T47D (cell line): ENCODE data around the gene SLC9A9.
"Not testable (repeated sequence)": the region's sequence is repeated elsewhere in the genome, so short reads cannot be mapped to it uniquely, and the experiment has no call there.

ENCODE experiments used
- DNase-seq, 2 experiments: peaks; one replicate each; pipeline versions ENCODE4 v3.0.0 to v3.0.0-alpha.2; 2011 to 2012; ENCODE audit warnings: low read depth in 1 of 2, low spot score in 1 of 2
- JUND ChIP-seq: IDR thresholded peaks from 2 replicates; pipeline ENCODE4 v1.6.1; 2012; ENCODE audit warnings: low read depth
- in situ Hi-C: cut with HindIII; loops from 2 replicates; pipeline ENCODE4 v1.10.0; 2016; ENCODE audit warnings: low sequenced_read_pairs, low pct_unique_long_range_greater_than_20kb

Gene SLC9A9

DNA sequence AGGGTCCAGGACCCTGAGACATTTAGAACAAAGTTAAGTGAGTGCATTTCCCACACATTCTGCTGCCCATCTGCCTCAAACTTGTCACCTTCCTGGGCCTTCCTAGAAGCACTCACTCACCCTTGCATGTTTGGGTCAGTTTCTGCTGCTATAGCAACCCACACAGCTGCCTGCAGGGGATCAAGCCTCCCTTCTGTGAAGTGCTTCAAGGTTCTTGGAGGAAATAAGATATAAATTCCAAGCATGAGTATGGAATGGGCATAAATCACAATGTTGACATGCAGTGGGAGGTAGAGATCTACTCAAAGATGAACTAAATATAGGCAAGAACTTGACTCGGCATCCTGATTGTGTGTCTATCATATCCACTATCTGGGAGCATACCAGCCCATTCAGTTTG, 140.4 kb downstream of the SLC9A9 start:
- no peak for TF ChIP-seq JUND
- in situ Hi-C loops, result no loop called here

DNA sequence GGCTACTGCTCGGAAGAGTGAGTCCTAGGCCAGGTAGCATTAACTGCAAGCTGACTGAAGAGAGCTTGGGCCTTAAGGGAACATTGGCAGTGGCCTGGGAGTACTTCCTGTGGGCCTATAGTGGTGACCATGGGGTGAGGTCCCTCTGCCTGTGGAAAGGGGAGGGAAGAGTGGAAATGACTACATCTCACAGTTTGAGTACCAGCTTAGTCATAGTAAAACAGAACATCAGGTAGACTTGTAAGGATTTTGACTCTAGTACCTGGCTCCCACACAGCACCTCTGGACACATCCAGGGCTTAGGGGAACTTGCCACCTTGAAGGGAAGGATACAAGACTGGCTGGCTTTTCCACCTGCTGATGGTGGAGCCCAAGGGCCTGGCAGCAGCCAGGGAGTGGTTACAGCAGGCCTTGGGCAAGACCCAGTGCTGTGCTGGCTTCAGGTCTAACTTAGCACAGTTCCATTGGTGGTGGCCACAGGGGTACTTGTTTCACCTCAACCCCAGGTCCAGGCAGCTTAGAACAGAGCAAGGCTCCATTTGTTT, 147.8 kb downstream of the SLC9A9 start:
- TF ChIP-seq JUND, result no peak
- DNase-seq, result no peak
- in situ Hi-C loops, result no loop called here

More for the DNA sequence above, 140.4 kb downstream of the SLC9A9 start:
- no peak for DNase-seq

DNA sequence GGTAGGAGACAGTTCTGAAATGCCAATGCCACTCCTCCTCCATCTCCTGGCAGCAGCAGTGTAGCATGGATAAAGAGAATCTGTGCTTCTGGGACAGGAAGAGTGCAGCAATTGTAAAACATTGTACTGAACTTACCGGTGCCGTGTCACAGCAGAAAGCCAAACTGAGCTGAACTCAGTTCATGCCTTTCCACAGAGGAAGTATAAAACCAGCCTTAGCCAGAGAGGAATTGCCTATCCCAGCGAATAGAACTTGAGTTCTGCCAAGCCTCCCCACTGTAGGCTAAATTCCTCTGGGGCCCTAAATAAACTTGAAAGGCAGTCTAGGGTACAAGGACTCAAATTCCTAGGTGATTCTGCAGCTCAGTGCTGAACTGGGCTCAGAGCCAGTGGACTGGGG, 148.8 kb downstream of the SLC9A9 start:
- in situ Hi-C loops, result no loop called here
- TF ChIP-seq JUND, result no peak
- DNase-seq, result no peak

DNA sequence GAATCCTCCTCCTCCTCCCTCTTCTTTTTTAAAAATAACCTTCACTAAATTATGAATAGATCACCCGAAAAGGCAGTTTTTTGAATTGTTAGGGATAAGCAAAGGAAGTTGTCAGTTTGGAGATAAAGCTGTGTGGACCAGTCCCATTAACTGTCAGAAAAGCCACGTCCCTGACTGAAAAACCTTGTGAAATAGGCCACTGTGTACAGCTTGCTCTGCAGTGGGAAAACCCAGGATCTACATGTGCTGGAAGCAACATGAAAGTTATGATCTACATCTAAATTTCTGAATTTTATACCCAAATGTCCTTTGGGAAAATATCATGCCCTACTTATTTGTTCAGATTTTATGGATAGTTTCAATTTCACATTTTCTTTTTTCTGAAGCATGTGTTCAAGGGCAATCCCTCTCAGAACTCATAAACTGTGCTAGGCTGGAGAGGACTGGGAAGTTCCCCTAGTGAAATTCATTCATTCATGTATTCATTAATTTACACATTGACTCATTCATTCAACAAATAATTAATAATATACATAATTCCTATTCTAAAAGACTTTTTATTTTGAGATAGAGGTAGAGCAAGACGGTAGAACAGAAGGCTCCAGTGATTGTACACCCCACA, 149.5 kb downstream of the SLC9A9 start:
- in situ Hi-C loops, result no loop called here
- TF ChIP-seq JUND, result no peak
- no peak for DNase-seq

DNA sequence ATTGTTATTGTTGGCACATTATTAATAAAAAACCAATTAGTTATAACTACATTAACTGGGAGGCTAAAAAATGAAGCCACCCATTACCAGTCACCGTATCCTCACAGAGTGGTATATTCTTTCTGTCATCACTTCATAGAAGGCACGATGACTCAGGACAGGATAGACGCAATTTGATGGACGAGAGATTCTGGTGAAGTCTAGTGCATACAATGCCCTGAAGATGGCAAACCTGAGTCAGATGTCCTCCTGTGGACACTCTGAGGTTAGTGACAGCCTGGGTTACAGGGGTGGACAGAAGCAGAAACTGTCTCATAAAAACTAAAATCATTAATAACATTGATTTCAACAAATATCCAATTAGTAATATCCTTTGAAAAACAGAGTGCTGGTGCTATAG, 150.3 kb downstream of the SLC9A9 start:
- in situ Hi-C loops, result no loop called here

DNA sequence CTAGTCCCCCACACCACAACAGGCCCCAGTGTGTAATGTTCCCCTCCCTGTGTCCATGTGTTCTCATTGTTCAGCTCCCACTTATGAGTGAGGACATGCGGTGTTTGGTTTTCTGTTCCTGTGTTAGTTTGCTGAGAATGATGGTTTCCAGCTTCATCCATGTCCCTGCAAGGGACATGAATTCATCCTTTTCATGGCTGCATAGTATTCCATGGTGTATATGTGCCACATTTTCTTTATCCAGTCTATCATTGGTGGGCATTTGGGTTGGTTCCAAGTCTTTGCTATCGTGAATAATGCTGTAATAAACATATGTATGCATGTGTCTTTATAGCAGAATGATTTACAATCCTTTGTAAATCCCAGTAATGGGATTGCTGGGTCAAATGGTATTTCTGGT, 152.9 kb downstream of the SLC9A9 start:
- in situ Hi-C loops, DNase-seq: not testable (repeated sequence)

More for the DNA sequence above, 150.3 kb downstream of the SLC9A9 start:
- peak in 1 of 2 experiments; percentile 45 for DNase-seq
- TF ChIP-seq JUND, result no peak

DNA sequence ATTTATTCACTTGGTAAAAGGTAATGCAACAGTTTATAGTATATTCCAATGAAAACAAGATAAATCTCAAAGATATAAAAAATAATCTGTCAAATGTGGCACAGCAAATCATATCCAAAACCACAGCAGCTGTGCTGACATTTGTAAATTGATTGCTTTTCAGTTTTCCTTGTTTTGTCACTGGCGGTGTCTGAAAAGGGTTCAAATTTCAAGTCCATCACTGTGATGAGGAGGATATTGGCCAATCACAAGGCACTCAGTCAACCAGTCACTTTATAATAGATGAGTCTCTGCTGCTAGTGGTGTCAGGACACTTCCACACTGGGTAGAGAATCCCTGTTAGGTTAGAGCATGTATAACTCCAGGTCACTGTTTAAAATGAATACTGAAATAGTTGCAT, 154.8 kb downstream of the SLC9A9 start:
- in situ Hi-C loops, result no loop called here
- no peak for TF ChIP-seq JUND
- DNase-seq, result peak in 1 of 2 experiments; percentile 29

DNA sequence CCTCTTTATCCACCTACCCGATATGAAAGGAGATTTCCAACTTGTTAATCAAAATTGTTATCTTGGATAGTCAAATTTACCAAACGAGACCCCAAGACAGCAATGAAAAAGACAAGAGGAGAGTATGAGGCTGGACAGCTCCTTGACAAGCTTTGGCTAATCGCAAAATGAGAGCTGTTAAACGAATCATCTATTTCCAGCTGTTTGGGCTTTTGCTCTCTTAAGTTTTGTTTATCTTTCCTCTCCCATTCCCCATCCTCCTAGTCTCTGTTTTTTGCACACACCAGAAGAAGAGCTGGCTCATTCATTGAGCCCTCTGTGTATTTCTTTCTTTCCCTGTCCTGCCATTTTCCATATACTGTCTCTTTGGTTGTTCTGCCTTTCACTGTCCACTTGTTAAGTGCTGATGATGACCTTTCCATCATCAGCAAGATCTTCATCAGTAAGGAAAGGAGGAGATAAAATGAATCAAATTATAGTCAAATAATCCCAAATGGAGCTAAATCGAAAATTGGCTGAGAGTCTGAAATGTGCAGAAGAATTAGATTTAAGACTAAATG, 161.6 kb downstream of the SLC9A9 start:
- no peak for DNase-seq
- in situ Hi-C loops, result no loop called here
- no peak for TF ChIP-seq JUND

DNA sequence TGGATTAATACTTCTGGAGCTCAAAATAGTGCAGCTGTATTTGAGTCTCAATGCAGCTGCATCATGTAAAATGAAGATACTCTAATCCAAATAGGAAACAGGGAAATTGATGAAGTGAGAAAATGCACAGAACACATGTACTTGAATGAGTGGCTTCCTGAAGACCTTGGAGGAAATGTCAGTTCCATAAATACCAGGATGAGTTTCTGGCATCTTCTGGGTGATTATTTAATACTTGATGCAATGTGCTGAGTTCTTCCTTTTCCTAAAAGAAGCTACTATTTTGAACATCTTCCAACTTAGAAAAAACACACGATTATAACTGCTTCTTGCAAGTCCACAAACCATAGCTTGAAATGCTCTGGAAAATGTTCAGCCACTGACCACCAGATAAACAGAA, 162.8 kb downstream of the SLC9A9 start:
- no peak for DNase-seq
- no peak for TF ChIP-seq JUND
- in situ Hi-C loops, result no loop called here

DNA sequence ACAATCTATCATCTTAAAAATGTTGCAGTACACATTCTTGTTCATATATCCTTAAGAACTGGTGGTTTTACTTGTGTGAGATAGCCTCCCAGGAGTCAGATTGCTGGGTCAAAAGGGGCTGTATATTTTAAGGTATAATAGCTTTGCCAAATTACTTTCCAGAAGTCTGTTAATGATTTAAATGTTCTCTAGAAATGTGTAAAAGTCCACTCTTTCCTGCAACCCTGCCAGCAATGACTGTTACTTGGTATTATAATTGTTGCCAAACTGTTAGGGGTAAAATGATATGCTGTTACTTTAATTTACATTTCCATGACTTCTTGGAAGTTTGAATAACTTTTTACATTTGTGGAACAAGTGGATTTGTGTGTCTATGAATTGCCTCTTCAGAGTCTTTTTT, 170.8 kb downstream of the SLC9A9 start:
- no peak for TF ChIP-seq JUND
- in situ Hi-C loops, result no loop called here
- DNase-seq, result no peak

DNA sequence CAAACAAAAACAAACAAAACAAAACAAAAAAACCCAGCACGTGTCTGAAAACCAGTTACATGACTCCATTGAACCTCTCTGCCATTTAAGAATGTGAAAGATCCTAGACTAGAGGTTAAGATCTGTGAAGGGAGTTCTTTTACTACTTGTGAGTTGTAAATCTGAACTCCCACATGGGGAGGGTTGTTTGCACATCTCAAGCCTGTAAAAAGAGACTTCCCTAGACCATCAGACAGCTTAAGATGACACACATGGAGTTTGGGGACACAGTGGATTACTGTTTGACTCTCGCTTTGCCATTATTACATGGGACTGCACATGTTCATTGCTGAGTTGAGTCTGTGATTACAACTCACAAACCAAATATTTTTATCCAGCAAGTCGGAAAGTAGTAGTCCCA, 171.5 kb downstream of the SLC9A9 start:
- in situ Hi-C loops, result no loop called here
- TF ChIP-seq JUND, result no peak
- no peak for DNase-seq

DNA sequence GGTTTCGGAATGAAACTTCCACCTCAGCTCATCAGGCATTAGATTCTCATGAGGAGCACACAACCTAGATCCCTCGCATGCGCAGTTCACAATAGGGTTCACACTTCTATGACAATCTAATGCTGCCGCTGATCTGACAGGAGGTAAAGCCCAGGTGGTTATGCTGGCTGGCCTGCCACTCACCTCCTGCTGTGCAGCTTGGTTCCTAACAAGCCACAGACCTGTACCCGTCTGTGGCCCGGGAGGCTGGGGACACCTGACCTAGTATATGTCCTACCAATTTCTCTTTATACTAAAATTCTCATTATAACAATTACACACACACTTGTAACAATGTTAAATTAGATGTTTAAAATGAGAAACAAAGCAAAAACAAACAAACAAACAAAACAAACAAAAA, 172.2 kb downstream of the SLC9A9 start:
- TF ChIP-seq JUND, result no peak
- DNase-seq, result no peak
- in situ Hi-C loops, result no loop called here

DNA sequence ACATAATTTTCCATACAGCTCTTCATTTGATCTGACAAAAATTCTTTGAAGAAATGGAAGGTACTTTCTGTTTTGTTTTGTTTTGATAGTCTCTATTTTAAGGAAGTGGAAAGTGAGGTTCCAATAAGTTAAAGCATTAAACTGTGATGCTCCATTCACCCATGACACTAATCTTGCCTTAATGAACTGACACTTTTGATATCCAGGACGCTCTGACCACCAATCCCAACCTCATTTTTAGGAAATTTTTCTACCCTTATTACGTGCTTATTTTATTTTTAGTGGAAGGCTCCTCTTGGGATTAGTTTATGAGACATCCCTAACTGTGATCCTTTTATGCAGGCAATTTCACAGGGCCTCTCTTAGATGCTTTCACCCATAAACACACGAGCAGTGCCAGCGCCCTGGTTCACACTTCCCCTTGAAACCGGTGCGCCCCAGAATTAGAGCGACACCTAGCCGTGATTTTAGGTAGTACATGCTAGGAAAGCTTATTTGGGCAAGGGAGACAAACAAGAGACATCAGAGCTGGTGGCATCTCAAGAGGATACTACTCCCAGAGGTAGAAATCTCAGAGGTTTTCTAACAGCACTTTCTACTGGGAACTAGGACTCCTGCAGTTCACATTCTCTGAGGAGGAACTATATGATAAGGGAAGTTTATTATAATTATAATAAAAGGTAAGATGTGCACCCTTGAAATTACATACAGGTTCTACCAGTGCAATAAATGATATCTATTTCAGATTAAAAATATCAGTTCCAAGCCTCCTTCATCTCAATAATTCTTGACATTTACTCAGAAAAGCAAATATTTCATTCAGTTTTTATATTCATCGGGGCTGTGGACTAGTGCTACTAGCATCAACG, 173.9 kb downstream of the SLC9A9 start:
- in situ Hi-C loops, result no loop called here
- peak; percentile 59 to 87 for DNase-seq
- TF ChIP-seq JUND, result no peak
